GM23338 (cell line): ENCODE results near the gene TRMT6. TPM values are rescaled to one million over a fixed set of nuclear protein-coding genes. Genes with fewer than 3 reads are reported as not detected.

Experiments
- ATAC-seq: fragments of 200-7000 bp; cut with Tn5 transposase; 3 replicates; pipeline ENCODE4 v1.9.1; 2020
- DNase-seq: peaks from one replicate; pipeline ENCODE4 v3.0.0-alpha.2; 2015; ENCODE audit warnings: low spot score
- H2AFZ ChIP-seq: fragments of 200-600 bp; sonication (generic); 2 replicates; pipeline ENCODE4 v1.8.0; 2016; ENCODE audit warnings: antibody characterized with exemption, mild to moderate bottlenecking, moderate library complexity
- H3F3A ChIP-seq: fragments of 200-600 bp; sonication (generic); replicated peaks from 2 replicates; pipeline ENCODE4 v1.8.0; 2017; ENCODE audit warnings: antibody characterized with exemption, mixed run types, low read depth
- H3K27ac ChIP-seq: fragments of 200-600 bp; sonication (generic); 2 replicates; pipeline ENCODE4 v1.6.1; 2016; ENCODE audit warnings: low read depth
- H3K27me3 ChIP-seq: fragments of 200-600 bp; sonication (generic); 2 replicates; pipeline ENCODE4 v1.8.0; 2016; ENCODE audit warnings: mild to moderate bottlenecking, mixed run types, moderate library complexity; ENCODE audit not compliant: insufficient read depth
- H3K36me3 ChIP-seq: fragments of 200-600 bp; sonication (generic); 2 replicates; pipeline ENCODE4 v1.8.0; 2016; ENCODE audit warnings: mild to moderate bottlenecking; ENCODE audit not compliant: insufficient read depth
- H3K4me1 ChIP-seq: fragments of 200-600 bp; sonication (generic); 2 replicates; pipeline ENCODE4 v1.8.0; 2016; ENCODE audit warnings: mild to moderate bottlenecking, moderate library complexity; ENCODE audit not compliant: insufficient read depth
- H3K4me2 ChIP-seq: fragments of 200-600 bp; sonication (generic); 2 replicates; pipeline ENCODE4 v1.7.1; 2017; ENCODE audit warnings: mixed run types
- H3K4me3 ChIP-seq: fragments of 200-600 bp; sonication (generic); 2 replicates; pipeline ENCODE4 v1.6.1; 2016; ENCODE audit warnings: mixed run types
- H3K79me2 ChIP-seq: fragments of 200-600 bp; sonication (generic); replicated peaks from 2 replicates; pipeline ENCODE4 v1.8.0; 2017; ENCODE audit warnings: mild to moderate bottlenecking; ENCODE audit not compliant: insufficient read depth
- H3K9me2 ChIP-seq: fragments of 200-600 bp; sonication (generic); 2 replicates; pipeline ENCODE4 v1.8.0; 2017; ENCODE audit not compliant: insufficient read depth
- H4K20me1 ChIP-seq: fragments of 200-600 bp; sonication (generic); replicated peaks from 2 replicates; pipeline ENCODE4 v1.8.0; 2017; ENCODE audit warnings: mild to moderate bottlenecking; ENCODE audit not compliant: insufficient read depth
- H3K27ac Mint-ChIP-seq: 2 replicates; pipeline ENCODE4 v1.8.0; 2020; ENCODE audit warnings: inconsistent platforms, mild to moderate bottlenecking, moderate library complexity, mixed read lengths
- H3K27me3 Mint-ChIP-seq: 3 replicates; pipeline ENCODE4 v1.8.0; 2022; ENCODE audit warnings: low read depth, mild to moderate bottlenecking, moderate library complexity, mixed read lengths, inconsistent platforms; ENCODE audit not compliant: insufficient read depth, poor library complexity
- H3K36me3 Mint-ChIP-seq: 3 replicates; pipeline ENCODE4 v1.8.0; 2021; ENCODE audit warnings: low read depth, mild to moderate bottlenecking, inconsistent platforms, moderate library complexity, mixed read lengths
- H3K4me1 Mint-ChIP-seq: 3 replicates; pipeline ENCODE4 v1.8.0; 2020; ENCODE audit warnings: mild to moderate bottlenecking, inconsistent platforms, mixed read lengths
- H3K4me3 Mint-ChIP-seq: 3 replicates; pipeline ENCODE4 v1.8.0; 2021; ENCODE audit warnings: moderate library complexity, mild to moderate bottlenecking, inconsistent platforms, mixed read lengths
- H3K9me3 Mint-ChIP-seq: 3 replicates; pipeline ENCODE4 v1.8.0; 2020; ENCODE audit warnings: moderate library complexity, mild to moderate bottlenecking, inconsistent platforms, mixed read lengths
- ZNF331 ChIP-seq: fragments of 250-450 bp; sonication (Bioruptor Pico); IDR thresholded peaks from 2 replicates; pipeline ENCODE4 v1.5.0; 2020; ENCODE audit warnings: low read depth, mild to moderate bottlenecking, moderate library complexity
- polyA plus RNA-seq: library from polyadenylated mRNA; unstranded; fragments of >200 nt; fragmentation: Nextera tagmentation; extraction: Ambion mirVana; gene quantifications from 2 replicates; pipeline ENCODE4 v1.2.1, GENCODE V29; 2016
- total RNA-seq: library from RNA; depleted of rRNA; stranded (reverse); fragments of >200 nt; shearing (Covaris generic); gene quantifications from 2 replicates; pipeline ENCODE4 v1.2.3, GENCODE V29; 2014
- TF ChIP-seq, protein P1 (sequence below): fragments of 250-450 bp; sonication (Bioruptor Pico); IDR thresholded peaks from 2 replicates; pipeline ENCODE4 v1.5.0; 2020; ENCODE audit warnings: mild to moderate bottlenecking, moderate library complexity

TRMT6 gene
- total and polyA plus RNA-seq, 2 experiments from 2014 or later, result 15.5 to 26.3 TPM

DNA sequence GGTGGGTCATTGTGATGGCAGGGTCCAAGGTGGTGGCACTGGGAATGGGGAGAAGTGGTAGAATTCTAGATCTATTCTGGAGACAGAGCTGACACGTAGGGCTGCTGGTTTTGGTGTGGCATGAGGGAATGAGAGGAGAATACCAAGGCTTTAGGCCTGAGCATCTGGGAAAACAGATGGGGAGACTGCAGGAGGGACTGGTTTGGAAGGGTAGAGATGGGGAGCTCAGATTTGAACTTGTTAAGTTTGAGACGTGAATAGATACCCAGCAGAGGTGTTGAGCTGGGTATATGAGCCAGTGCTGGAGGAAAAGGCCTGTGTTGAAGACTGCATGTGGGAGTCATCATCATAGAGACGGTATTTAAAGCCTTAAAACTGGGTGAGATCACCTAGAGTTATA lies 17.5 kb downstream of the TRMT6 start (continued):
- TF ChIP-seq, protein P1, sequence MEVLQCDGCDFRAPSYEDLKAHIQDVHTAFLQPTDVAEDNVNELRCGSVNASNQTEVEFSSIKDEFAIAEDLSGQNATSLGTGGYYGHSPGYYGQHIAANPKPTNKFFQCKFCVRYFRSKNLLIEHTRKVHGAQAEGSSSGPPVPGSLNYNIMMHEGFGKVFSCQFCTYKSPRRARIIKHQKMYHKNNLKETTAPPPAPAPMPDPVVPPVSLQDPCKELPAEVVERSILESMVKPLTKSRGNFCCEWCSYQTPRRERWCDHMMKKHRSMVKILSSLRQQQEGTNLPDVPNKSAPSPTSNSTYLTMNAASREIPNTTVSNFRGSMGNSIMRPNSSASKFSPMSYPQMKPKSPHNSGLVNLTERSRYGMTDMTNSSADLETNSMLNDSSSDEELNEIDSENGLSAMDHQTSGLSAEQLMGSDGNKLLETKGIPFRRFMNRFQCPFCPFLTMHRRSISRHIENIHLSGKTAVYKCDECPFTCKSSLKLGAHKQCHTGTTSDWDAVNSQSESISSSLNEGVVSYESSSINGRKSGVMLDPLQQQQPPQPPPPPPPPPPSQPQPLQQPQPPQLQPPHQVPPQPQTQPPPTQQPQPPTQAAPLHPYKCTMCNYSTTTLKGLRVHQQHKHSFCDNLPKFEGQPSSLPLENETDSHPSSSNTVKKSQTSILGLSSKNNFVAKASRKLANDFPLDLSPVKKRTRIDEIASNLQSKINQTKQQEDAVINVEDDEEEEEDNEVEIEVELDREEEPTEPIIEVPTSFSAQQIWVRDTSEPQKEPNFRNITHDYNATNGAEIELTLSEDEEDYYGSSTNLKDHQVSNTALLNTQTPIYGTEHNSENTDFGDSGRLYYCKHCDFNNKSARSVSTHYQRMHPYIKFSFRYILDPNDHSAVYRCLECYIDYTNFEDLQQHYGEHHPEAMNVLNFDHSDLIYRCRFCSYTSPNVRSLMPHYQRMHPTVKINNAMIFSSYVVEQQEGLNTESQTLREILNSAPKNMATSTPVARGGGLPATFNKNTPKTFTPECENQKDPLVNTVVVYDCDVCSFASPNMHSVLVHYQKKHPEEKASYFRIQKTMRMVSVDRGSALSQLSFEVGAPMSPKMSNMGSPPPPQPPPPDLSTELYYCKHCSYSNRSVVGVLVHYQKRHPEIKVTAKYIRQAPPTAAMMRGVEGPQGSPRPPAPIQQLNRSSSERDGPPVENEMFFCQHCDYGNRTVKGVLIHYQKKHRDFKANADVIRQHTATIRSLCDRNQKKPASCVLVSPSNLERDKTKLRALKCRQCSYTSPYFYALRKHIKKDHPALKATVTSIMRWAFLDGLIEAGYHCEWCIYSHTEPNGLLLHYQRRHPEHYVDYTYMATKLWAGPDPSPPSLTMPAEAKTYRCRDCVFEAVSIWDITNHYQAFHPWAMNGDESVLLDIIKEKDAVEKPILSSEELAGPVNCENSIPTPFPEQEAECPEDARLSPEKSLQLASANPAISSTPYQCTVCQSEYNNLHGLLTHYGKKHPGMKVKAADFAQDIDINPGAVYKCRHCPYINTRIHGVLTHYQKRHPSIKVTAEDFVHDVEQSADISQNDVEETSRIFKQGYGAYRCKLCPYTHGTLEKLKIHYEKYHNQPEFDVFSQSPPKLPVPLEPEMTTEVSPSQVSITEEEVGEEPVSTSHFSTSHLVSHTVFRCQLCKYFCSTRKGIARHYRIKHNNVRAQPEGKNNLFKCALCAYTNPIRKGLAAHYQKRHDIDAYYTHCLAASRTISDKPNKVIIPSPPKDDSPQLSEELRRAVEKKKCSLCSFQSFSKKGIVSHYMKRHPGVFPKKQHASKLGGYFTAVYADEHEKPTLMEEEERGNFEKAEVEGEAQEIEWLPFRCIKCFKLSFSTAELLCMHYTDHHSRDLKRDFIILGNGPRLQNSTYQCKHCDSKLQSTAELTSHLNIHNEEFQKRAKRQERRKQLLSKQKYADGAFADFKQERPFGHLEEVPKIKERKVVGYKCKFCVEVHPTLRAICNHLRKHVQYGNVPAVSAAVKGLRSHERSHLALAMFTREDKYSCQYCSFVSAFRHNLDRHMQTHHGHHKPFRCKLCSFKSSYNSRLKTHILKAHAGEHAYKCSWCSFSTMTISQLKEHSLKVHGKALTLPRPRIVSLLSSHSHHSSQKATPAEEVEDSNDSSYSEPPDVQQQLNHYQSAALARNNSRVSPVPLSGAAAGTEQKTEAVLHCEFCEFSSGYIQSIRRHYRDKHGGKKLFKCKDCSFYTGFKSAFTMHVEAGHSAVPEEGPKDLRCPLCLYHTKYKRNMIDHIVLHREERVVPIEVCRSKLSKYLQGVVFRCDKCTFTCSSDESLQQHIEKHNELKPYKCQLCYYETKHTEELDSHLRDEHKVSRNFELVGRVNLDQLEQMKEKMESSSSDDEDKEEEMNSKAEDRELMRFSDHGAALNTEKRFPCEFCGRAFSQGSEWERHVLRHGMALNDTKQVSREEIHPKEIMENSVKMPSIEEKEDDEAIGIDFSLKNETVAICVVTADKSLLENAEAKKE (CRISPR knock-in tag), result no peak
- TF ChIP-seq ZNF331 (CRISPR knock-in tag), result no peak

DNA sequence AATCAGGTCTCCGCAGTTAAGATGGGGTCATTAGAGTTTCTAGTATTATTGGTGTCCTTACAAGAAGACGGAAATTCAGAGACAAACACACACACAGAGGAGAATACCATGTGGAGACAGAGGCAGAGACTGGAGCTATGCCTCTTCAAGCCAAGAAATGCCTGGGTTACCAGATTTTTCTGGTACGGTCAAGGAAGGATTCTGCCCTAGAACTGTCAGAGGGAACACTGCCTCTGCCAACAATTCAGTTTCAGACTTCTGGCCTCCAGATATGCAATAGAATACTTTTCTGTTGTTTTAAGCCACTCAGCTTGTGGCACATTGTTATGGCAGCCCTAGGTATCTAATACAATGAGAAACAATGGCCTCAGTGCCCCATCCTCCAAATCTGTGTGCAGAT lies 18.9 kb downstream of the TRMT6 start:
- no peaks in the 10 kb centered on the region for H3K4me1 Mint-ChIP-seq

More for the DNA sequence above, 18.9 kb downstream of the TRMT6 start:
- Mint-ChIP-seq H3K9me3 (no peaks in the 10 kb centered on the region), H3K27ac (no peak overlapping the region), H3K27me3 (no peaks in the 10 kb centered on the region), H3K36me3 (no peaks in the 10 kb centered on the region), H3K4me3 (no peak overlapping the region)
- H2AFZ ChIP-seq, result no peak overlapping the region
- no peaks in the 10 kb centered on the region for H3F3A ChIP-seq
- H3K4me2 ChIP-seq, result no peak overlapping the region
- H3K27ac ChIP-seq, result no peak overlapping the region
- H3K79me2 ChIP-seq, result no peaks in the 10 kb centered on the region
- H3K36me3 ChIP-seq, result no peaks in the 10 kb centered on the region
- DNase-seq, result no peak
- H3K27me3 ChIP-seq, result no peaks in the 10 kb centered on the region
- H3K4me3 ChIP-seq, result no peak overlapping the region
- no peak for ATAC-seq
- TF ChIP-seq, protein P1 (CRISPR knock-in tag), result no peak
- no peaks in the 10 kb centered on the region for H4K20me1 ChIP-seq
- no peaks in the 10 kb centered on the region for H3K9me2 ChIP-seq
- no peaks in the 10 kb centered on the region for H3K4me1 ChIP-seq
